Dendritic cell treated with granulocyte-macrophage colony-stimulating factor and Interleukin-4, amounts not matched to agents 40 ng/mL and 50 ng/mL, for 4 days (primary cell): ENCODE data around the gene FLNC.

Experiments
- H3K27ac Mint-ChIP-seq: one replicate; pipeline ENCODE4 v1.8.0; 2022; ENCODE audit warnings: mild to moderate bottlenecking, mixed read lengths
- H3K27me3 Mint-ChIP-seq: one replicate; pipeline ENCODE4 v1.8.0; 2022; ENCODE audit warnings: mild to moderate bottlenecking, mixed read lengths
- H3K36me3 Mint-ChIP-seq: one replicate; pipeline ENCODE4 v1.8.0; 2022; ENCODE audit warnings: low read depth, mixed read lengths
- H3K4me1 Mint-ChIP-seq: one replicate; pipeline ENCODE4 v1.8.0; 2022; ENCODE audit warnings: low read depth, mixed read lengths
- H3K4me3 Mint-ChIP-seq: one replicate; pipeline ENCODE4 v1.8.0; 2022; ENCODE audit warnings: mild to moderate bottlenecking, moderate library complexity, mixed read lengths
- H3K9me3 Mint-ChIP-seq: one replicate; pipeline ENCODE4 v1.8.0; 2022; ENCODE audit warnings: mixed read lengths
- intact Hi-C: fragments of 100-400 bp; cut with micrococcal nuclease; formaldehyde crosslinking; loops from one replicate; pipeline ENCODE4 v1.15.0; 2022

Gene FLNC

DNA sequence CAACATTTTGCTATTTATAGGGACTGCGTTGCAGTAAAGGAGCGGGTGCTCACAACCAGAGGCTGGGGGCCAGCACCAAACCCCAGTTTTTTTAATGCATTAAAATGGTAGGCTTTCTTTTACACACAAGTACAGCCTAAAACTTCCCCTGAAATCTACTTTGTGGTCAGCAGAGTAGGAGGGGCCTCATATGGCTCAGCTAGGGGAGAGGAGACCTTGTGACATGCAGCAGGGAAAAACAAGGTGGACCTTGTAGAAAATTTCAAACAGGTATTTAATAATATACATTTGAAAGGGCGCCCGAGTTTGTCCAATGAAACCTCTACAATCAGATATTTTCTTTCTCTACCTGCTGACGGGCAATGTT is 37.0 kb upstream of the FLNC start:
- Mint-ChIP-seq H3K27me3 (peaks cover 50% of the 10 kb centered on the region), H3K9me3 (no peaks in the 10 kb centered on the region), H3K27ac (no peak overlapping the region), H3K4me1 (peaks cover 19% of the 10 kb centered on the region), H3K4me3 (no peak overlapping the region), H3K36me3 (no peaks in the 10 kb centered on the region)
- intact Hi-C loops = loop anchor here (10.0 kb wide), 1 partner anchor 72 kb away; the partner anchor contains the start of gene ATP6V1F

DNA sequence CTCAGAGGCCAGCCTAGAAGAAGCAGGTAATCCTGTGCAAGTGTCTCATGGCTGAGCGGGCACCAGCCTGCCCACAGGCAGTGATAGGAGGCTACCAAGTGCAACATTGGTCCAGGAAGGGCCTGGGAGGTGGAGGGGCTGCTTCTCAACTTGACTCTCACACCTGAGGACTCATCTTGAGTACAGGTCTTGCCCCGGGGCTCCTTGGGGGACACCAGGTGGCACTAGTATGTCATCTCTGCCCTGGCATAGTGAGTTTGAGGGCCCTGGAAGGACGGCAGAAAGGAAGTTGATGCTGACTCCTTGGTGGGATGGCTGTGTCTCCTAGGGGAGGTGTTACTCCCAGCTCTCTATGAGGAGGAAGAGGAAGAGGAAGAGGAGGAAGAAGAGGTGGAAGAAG is 36.2 kb upstream of the FLNC start:
- intact Hi-C loops = loop anchor here (10.0 kb wide), 1 partner anchor 71 kb away; the partner anchor contains the start of gene ATP6V1F
- Mint-ChIP-seq H3K36me3 (no peaks in the 10 kb centered on the region), H3K27ac (peak overlapping the region; percentile 14), H3K9me3 (no peaks in the 10 kb centered on the region), H3K4me3 (no peak overlapping the region), H3K27me3 (peaks cover 42% of the 10 kb centered on the region), H3K4me1 (peaks cover 19% of the 10 kb centered on the region)

DNA sequence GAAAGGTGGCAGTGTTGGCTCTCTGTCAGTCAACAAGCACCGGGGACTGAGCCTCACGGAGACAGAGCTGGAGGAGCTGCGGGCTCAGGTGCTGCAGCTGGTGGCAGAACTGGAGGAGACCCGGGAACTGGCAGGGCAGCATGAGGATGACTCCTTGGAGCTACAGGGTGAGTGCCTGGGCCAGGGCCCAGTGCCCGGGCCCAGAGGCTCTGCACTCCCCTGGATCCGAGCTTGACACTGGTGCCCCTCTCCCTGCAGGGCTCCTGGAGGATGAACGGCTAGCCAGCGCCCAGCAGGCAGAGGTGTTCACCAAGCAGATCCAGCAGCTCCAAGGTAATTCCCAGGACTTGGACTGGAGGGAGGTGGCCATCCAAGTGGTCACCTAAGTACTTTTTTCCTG is 35.8 kb upstream of the FLNC start:
- Mint-ChIP-seq H3K4me1 (peaks cover 22% of the 10 kb centered on the region), H3K36me3 (no peaks in the 10 kb centered on the region), H3K4me3 (no peak overlapping the region), H3K27ac (peak overlapping the region; percentile 14), H3K27me3 (peaks cover 38% of the 10 kb centered on the region), H3K9me3 (no peaks in the 10 kb centered on the region)
- intact Hi-C loops = loop anchor here (10.0 kb wide), 1 partner anchor 70 kb away; the partner anchor contains the start of gene ATP6V1F

DNA sequence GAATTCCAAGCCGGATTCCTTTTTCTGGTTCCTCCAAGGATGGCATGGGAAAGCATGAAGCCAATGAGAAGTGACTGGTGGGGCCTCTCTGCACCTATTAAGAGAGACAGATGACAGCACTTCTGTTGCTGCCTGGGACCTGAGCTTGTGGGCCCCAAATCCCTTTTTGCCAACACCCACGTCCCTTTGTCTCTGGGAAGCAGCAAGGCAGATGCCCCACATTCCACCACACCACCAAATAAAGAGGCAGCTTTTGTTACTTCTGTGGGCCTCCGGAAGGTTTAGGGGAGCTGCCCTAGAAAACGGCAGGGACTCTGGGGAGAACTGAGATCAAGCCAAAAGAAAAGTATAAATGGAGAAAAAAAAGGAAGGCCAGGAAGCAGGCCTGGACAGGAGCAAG is 35.1 kb upstream of the FLNC start:
- H3K36me3 Mint-ChIP-seq = no peaks in the 10 kb centered on the region
- no peak overlapping the region for H3K4me3 Mint-ChIP-seq
- peaks cover 31% of the 10 kb centered on the region for H3K27me3 Mint-ChIP-seq
- H3K4me1 Mint-ChIP-seq = peaks cover 26% of the 10 kb centered on the region
- intact Hi-C loops = loop anchor here (10.0 kb wide), 1 partner anchor 70 kb away; the partner anchor contains the start of gene ATP6V1F
- no peaks in the 10 kb centered on the region for H3K9me3 Mint-ChIP-seq
- H3K27ac Mint-ChIP-seq = no peak overlapping the region

DNA sequence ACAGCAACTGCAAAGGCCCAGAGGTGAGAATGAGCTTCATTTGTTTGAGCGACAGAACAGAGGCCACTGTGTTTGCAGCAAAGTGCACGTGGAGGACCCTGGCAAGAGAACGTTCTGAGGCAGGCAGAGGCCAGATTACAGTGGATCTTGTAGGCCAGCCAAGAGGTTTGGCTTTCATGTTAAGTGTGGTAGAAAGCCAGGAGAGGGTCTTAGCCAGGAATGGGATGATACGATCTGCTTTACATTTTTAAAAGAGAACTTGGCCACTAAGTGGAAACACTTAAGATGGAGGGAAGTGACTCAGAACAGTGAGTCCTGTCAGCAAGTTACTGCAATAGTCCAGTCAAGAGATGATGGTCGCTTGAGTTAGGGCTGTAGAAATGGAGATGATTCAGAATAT is 33.9 kb upstream of the FLNC start:
- H3K9me3 Mint-ChIP-seq = no peaks in the 10 kb centered on the region
- H3K36me3 Mint-ChIP-seq = no peaks in the 10 kb centered on the region
- H3K27ac Mint-ChIP-seq = no peak overlapping the region
- intact Hi-C loops = loop anchor here (10.0 kb wide), 1 partner anchor 68 kb away; the partner anchor contains the start of gene ATP6V1F
- peaks cover 22% of the 10 kb centered on the region for H3K4me1 Mint-ChIP-seq
- H3K27me3 Mint-ChIP-seq = peaks cover 24% of the 10 kb centered on the region
- no peak overlapping the region for H3K4me3 Mint-ChIP-seq

DNA sequence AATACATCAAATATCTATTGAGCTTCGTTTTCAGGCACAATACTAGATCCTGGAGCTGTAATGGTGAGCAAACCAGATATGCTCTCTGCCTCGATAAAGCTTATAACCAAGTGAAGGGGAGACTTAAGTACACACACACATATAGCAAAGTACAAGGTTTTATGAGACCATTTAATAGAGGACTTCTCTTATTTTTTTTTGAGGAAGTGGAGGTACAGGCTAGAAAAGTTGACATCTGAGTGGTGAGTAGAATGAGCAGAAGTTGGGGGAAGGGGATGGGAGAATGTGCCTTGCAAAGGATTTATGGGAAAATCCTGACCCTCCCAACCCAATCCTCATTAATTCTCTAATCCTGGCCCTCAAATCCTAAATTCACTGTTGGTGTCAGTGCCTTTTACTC is 30.8 kb upstream of the FLNC start:
- Mint-ChIP-seq H3K9me3 (no peaks in the 10 kb centered on the region), H3K4me3 (no peak overlapping the region), H3K27ac (no peak overlapping the region), H3K36me3 (no peaks in the 10 kb centered on the region), H3K4me1 (peaks cover 8% of the 10 kb centered on the region), H3K27me3 (peaks cover 6% of the 10 kb centered on the region)
- intact Hi-C loops = loop anchor here (10.0 kb wide), 1 partner anchor 65 kb away; the partner anchor contains the start of gene ATP6V1F

DNA sequence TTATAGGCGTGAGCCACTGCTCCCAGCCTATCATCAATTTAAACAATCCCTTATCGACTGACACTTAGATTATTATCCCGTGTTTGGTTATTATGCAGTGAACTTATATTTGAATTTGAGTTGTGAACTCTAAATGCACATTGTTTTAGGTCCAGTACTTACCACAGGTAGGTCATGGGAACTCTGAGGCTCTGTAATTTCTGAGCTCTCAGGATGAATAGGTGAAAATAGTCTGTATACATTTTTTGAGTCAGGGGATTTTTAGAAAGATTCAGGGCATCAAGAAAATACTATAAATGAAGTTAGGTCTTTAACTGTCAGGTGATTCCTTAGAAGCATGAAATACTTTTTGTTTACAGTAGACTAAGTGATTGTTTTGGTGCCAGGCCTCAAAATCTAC is 29.6 kb upstream of the FLNC start:
- Mint-ChIP-seq H3K4me1 (peaks cover 8% of the 10 kb centered on the region), H3K4me3 (no peak overlapping the region), H3K9me3 (no peaks in the 10 kb centered on the region), H3K36me3 (no peaks in the 10 kb centered on the region), H3K27me3 (no peaks in the 10 kb centered on the region), H3K27ac (no peak overlapping the region)
- intact Hi-C loops = no loop called here

DNA sequence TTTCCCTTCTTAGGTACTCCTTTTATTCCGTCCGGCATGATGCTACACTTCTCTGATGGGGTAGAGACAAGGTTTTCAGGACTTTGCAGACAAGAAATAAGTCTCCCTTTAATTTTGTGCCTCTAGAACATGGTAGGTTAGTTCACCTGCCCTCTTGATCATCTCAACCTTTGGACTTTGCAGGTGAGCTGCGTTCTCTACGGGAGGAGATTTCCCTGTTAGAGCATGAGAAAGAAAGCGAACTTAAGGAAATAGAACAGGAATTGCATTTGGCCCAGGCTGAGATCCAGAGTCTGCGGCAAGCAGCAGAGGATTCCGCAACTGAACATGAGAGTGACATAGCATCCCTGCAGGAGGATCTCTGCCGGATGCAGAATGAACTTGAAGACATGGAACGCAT is 29.2 kb upstream of the FLNC start:
- Mint-ChIP-seq H3K27ac (no peak overlapping the region), H3K4me3 (no peak overlapping the region), H3K4me1 (peaks cover 8% of the 10 kb centered on the region), H3K36me3 (no peaks in the 10 kb centered on the region), H3K27me3 (no peaks in the 10 kb centered on the region), H3K9me3 (no peaks in the 10 kb centered on the region)
- intact Hi-C loops = no loop called here

DNA sequence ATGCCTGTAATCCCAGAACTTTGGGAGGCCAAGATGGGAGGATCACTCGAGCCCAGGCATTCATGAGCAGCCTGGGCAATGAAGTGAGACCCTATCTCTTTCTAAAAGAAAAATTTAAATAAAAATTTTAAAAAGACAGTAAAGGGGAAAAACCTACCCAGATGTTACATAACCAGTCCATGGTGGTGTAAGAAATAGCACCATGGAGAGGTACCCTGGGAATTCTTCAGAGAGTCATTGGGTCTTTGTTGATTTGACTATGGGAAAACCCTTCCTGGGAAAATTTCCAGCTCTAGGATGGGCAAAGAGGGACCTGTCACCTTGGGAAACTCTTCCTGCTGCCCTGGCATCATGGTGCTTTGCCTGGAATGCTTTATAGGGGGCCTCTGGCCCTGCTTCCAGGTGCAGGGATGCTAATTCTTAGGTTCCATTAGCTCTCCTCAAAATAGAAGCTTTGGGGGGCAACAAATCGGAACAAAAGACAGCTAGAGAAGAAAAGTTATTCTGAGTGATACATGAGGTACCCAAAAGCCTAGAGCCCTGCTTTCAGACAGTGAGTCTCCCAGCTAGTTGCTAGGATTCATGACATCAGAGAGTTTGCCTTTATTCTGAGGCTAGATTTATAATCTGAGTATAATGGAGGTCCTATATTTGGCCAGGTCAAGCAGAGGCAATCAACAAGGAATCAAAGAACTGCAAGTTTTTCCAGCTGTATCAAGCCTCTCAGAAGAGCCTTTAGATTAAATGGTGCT is 28.4 kb upstream of the FLNC start:
- intact Hi-C loops = no loop called here
- Mint-ChIP-seq H3K9me3 (no peaks in the 10 kb centered on the region), H3K27ac (no peak overlapping the region), H3K27me3 (peaks cover 4% of the 10 kb centered on the region), H3K4me3 (no peak overlapping the region), H3K36me3 (no peaks in the 10 kb centered on the region), H3K4me1 (peaks cover 13% of the 10 kb centered on the region)

DNA sequence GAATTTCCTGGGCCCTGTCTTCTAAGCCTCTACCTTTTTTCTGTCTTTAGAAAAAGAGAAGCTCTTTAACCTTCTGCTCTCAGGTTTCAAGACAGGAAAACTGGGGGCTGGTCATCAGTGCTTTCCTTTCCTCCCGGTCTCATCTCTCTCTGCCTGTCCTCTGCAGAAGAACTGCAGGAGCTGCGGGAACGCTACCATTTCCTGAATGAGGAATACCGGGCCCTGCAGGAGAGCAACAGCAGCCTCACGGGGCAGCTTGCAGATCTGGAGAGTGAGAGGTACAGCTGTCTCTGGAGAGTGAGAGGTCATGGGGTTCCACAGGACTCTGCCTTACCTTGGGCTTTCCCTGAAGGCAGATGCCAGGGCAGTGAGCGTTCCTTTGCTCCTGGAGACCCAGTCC is 25.7 kb upstream of the FLNC start:
- Mint-ChIP-seq H3K36me3 (no peaks in the 10 kb centered on the region), H3K4me3 (no peak overlapping the region), H3K27me3 (peaks cover 4% of the 10 kb centered on the region), H3K9me3 (no peaks in the 10 kb centered on the region), H3K4me1 (peaks cover 11% of the 10 kb centered on the region), H3K27ac (no peak overlapping the region)
- intact Hi-C loops = no loop called here

DNA sequence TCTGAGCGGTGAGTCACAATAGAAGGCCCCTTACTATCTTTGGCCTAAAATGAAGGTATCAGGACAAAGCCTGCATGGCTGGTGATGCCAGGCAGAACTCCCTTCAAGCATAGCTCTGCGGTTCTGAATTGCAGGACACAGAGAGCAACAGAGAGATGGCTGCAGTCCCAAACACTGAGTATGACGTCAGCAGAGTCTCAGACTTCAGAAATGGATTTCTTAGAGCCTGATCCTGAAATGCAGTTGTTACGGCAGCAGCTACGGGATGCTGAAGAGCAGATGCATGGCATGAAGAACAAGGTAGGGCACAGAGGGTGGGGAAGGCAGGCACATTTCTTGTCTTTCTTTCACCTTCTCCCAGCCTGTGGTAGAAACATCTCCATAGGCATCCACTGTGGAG is 25.0 kb upstream of the FLNC start:
- Mint-ChIP-seq H3K4me3 (no peak overlapping the region), H3K4me1 (peaks cover 7% of the 10 kb centered on the region), H3K27ac (no peak overlapping the region), H3K27me3 (peaks cover 8% of the 10 kb centered on the region), H3K9me3 (no peaks in the 10 kb centered on the region), H3K36me3 (no peaks in the 10 kb centered on the region)
- intact Hi-C loops = no loop called here

DNA sequence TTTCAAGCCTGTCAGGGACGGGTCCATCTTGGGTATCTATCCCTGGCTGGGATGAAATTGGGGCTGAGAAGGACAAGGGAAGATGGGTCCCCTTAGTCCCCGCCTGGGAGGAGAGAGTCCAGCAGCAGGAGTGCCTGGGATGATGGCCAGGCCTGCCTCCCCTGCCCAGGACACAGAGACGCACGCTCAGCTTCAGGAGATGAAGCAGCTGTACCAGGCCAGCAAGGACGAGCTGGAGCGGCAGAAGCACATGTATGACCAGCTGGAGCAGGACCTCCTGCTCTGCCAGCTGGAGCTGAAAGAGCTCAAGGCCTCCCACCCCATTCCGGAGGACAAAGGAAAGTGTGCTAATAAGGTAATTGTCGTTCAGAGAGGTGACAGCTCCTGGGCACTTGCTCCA is 23.0 kb upstream of the FLNC start:
- no peak overlapping the region for H3K4me3 Mint-ChIP-seq
- no peak overlapping the region for H3K27ac Mint-ChIP-seq
- intact Hi-C loops = no loop called here
- peaks cover 7% of the 10 kb centered on the region for H3K4me1 Mint-ChIP-seq
- peaks cover 9% of the 10 kb centered on the region for H3K27me3 Mint-ChIP-seq
- H3K36me3 Mint-ChIP-seq = no peaks in the 10 kb centered on the region
- no peaks in the 10 kb centered on the region for H3K9me3 Mint-ChIP-seq

DNA sequence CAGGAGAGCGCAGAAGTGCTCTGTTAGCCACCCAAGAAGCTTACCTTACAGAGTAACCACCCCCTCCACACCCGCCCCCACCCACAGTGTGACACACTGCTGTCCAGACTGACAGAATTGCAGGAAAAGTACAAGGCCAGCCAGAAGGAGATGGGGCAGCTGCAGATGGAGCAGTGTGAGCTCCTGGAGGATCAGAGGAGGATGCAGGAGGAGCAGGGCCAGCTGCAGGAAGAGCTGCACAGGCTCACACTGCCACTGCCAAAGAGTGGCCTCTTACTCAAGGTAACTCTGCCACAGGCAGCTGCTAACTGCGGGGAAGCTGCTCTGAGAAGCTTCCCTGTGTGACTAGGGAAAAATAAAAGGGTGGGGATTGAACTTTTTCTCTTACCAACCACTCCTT is 20.8 kb upstream of the FLNC start:
- Mint-ChIP-seq H3K4me1 (peaks cover 9% of the 10 kb centered on the region), H3K27ac (no peak overlapping the region), H3K27me3 (peaks cover 9% of the 10 kb centered on the region), H3K9me3 (no peaks in the 10 kb centered on the region), H3K36me3 (no peaks in the 10 kb centered on the region), H3K4me3 (no peak overlapping the region)
- intact Hi-C loops = no loop called here

DNA sequence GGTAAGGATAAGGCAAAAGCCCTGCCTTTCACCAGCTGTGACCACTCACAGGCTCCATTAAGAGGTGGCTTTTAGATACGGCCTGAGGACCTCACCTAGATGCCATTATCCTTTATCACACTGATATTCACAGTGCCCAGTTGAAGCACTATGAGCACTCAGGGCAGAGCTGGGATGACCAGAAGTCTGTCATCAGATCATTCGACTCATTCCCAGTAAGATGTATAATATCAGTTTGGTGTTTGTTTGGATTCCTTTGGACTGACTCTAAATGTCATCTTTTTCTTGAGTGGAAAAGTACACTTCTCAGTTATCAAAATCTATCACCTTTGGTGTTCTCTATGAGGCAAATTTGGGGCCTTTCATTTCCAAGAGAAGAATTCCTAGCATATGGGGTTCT is 19.7 kb upstream of the FLNC start:
- intact Hi-C loops = no loop called here
- peaks cover 20% of the 10 kb centered on the region for H3K4me1 Mint-ChIP-seq

DNA sequence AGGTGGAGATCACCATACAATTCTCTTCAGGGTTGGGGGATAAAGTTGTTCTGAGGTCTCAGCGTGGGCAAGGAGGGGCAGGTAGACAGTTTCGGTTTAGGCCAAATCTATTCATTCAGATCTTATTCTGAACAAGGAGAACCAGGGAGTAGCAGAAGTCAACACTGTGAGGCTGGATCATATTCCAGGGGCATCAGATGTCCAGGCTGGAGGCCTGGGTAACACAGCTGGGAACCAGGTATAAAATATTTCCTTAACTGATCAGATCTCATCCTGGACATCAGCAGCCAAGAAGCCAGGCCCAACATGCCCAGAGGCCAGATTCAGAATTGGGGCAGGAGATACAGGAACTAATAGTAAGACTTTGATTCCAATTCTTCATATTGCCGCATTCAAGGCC is 19.2 kb upstream of the FLNC start:
- H3K27me3 Mint-ChIP-seq = peaks cover 9% of the 10 kb centered on the region
- H3K36me3 Mint-ChIP-seq = no peaks in the 10 kb centered on the region
- peaks cover 10% of the 10 kb centered on the region for H3K9me3 Mint-ChIP-seq
- intact Hi-C loops = no loop called here
- H3K27ac Mint-ChIP-seq = no peak overlapping the region
- no peak overlapping the region for H3K4me3 Mint-ChIP-seq
- peaks cover 25% of the 10 kb centered on the region for H3K4me1 Mint-ChIP-seq

More for the DNA sequence above, 19.7 kb upstream of the FLNC start:
- Mint-ChIP-seq H3K9me3 (peaks cover 5% of the 10 kb centered on the region), H3K27ac (peak overlapping the region; percentile 3), H3K4me3 (no peak overlapping the region), H3K36me3 (no peaks in the 10 kb centered on the region), H3K27me3 (peaks cover 9% of the 10 kb centered on the region)
